ENCODE measurements around the gene ATP6V1C2.

The ATP6V1C2 gene

GRCh38 chr2:10733566-10733925, 12.1 kb downstream of the ATP6V1C2 start:
- DNase-seq: no peak

DNA sequence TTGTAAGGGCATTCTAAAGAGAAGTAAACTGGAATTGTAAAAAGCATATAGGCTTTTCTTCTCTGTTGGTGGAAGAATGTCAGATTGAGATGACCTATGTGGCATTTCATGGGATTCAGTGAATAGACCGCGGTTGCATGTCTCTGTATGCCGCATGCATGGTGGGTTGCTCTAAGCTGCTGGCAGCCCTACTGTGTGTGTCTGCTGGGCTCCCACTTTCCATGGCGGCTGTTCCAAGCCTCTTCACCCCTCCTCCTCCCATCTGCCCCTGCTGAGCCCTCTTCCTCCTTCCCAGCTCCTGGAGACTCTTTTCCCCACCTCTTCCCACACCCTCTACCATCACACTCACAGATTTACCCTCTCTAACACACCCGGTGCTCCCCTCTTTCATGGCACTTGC, 12.6 kb downstream of the ATP6V1C2 start:
- DNase-seq: no peak

GRCh38 chr2:10738192-10738591, 16.8 kb downstream of the ATP6V1C2 start:
- DNase-seq: no peak

DNA sequence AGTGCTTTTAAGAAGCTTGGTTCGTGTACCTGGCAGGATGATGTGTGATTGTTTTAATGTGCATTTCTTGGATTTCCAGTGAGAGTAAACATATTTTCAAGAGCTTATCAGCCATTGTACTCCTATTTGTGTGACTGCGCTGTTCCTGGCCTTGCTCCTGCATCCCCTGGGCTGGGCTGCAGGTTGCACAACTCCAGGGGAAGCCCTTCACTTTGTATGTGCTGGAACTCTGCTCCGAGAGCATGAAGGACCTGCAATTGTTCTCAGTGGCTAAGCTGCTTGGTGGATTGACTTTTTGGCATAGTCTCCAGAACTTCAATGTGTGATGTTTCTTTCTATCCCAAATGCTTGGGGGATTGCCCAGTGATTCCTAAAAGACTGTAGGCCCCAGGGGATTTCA, 18.8 kb downstream of the ATP6V1C2 start:
- no peak for DNase-seq

- DNase-seq: no peak
These were observed 19.7 kb downstream of the ATP6V1C2 start for GRCh38 chr2:10741139-10741538.

DNA sequence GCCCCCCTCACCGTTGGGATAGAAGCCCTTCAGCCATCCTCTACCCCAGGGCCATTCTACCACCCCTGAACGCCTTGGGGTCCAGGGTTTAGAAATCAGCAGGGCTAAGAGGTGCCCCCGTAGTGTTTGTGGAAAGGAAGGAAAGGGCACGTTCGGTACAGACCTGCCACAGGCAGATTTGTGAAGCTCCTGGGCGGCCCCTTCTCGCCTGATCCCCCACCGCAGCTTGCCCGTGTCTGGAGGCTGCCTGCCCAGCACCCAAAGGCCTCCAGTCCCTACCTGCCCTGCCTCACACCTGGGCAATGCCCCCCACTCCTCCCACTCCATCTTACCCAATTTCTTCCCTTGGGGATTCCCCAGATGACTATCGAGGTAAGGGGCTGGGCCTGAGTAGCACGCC, 21.2 kb downstream of the ATP6V1C2 start:
- DNase-seq: no peak

- no peak for DNase-seq
These were observed 29.2 kb downstream of the ATP6V1C2 start for GRCh38 chr2:10750610-10751009.

GRCh38 chr2:10752236-10752635, 30.8 kb downstream of the ATP6V1C2 start:
- DNase-seq: no peak

- DNase-seq: no peak
These were observed 31.7 kb downstream of the ATP6V1C2 start for GRCh38 chr2:10753156-10753555.

- DNase-seq: no peak
These were observed 32.4 kb downstream of the ATP6V1C2 start for GRCh38 chr2:10753876-10754275.

GRCh38 chr2:10755621-10756020, 34.2 kb downstream of the ATP6V1C2 start:
- no peak for DNase-seq

DNA sequence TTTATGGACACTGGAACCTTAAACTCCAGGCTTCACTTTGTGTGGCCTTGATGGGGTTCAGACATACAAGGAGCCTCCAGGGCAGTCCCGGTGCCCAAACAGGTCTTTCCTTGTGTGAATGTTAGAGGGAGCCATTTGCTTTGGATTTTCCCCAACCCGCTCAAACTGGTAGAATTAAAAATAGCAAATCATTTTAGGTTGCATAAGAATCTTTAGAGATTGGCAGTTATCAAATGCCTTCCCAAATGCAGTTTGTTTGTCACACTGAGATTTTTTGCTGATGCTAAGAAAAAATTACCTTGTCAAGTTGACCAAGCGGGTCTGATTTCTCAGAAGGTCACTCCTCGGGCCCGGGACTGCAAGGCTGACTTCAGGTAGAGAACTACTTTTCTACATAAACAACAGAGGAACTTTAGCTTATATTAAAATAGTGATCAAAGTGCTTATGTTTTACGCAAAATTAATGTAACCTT, 36.4 kb downstream of the ATP6V1C2 start:
- DNase-seq: no peak

- DNase-seq: no peak
These were observed 37.8 kb downstream of the ATP6V1C2 start for GRCh38 chr2:10759151-10759714.

- DNase-seq: no peak
These were observed 39.5 kb downstream of the ATP6V1C2 start for GRCh38 chr2:10760794-10761504.

DNA sequence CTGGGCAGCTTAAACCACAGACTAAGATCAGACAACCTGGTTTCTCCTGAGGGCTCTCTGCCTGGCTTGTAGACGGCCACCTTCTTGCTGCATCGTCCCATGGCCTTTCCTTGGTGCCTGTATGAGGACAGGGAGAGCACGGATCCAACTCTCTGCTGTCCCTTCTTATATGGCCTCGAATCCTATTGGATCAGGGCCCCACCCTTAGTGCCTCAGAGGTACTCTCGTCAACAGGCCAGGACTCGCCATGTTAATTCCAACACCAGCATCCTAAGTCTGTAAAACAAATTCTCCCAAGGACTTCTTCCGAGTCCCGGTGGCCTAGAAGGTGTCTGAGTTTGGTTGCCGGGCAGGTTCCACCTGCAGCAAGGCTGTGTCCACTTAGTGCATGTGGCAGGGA, 40.2 kb downstream of the ATP6V1C2 start:
- no peak for DNase-seq

GRCh38 chr2:10762651-10763460, 41.4 kb downstream of the ATP6V1C2 start:
- DNase-seq: no peak

- no peak for DNase-seq
These were observed 42.0 kb downstream of the ATP6V1C2 start for GRCh38 chr2:10763461-10763800.

- no peak for DNase-seq
These were observed 42.8 kb downstream of the ATP6V1C2 start for GRCh38 chr2:10764096-10764785.

- DNase-seq: no peak
These were observed 43.5 kb downstream of the ATP6V1C2 start for GRCh38 chr2:10764896-10765295.

- DNase-seq: no peak
These were observed 44.0 kb downstream of the ATP6V1C2 start for GRCh38 chr2:10765461-10765860.

- no peak for DNase-seq
These were observed 44.5 kb downstream of the ATP6V1C2 start for GRCh38 chr2:10765914-10766313.

GRCh38 chr2:10768063-10768507, 46.7 kb downstream of the ATP6V1C2 start:
- DNase-seq: no peak

- DNase-seq: no peak
These were observed 49.7 kb downstream of the ATP6V1C2 start for GRCh38 chr2:10770956-10771750.
